ENCODE results near the gene CCDC85B.

CCDC85B gene

GRCh38 chr11:65869643-65870306 is 20.7 kb upstream of the CCDC85B start:
- DNase-seq (ENCODE audit: low read depth in 2 of 2) = no peak

GRCh38 chr11:65870307-65870658 is 20.2 kb upstream of the CCDC85B start:
- DNase-seq (ENCODE audit: low read depth in 2 of 2) = no peak

GRCh38 chr11:65870706-65871681 is 19.5 kb upstream of the CCDC85B start:
- no peak for DNase-seq (ENCODE audit: low read depth in 2 of 2)

- no peak for DNase-seq (ENCODE audit: low read depth in 2 of 2)
Measured at GRCh38 chr11:65871811-65872548, 18.5 kb upstream of the CCDC85B start.

- DNase-seq (ENCODE audit: low read depth in 2 of 2) = no peak
Measured at GRCh38 chr11:65872586-65873317, 17.7 kb upstream of the CCDC85B start, which contains the start of gene EFEMP2. EFEMP2 (minus strand) TSS chr11:65872800; CDS start chr11:65872354, 446 bp downstream.

- DNase-seq (ENCODE audit: low read depth in 2 of 2) = peak; percentile 96 to 98
Measured at GRCh38 chr11:65873318-65874156, 16.9 kb upstream of the CCDC85B start.

- DNase-seq (ENCODE audit: low read depth in 2 of 2) = no peak
Measured at GRCh38 chr11:65879617-65880016, 10.9 kb upstream of the CCDC85B start, which contains the start of gene CTSW. CTSW (plus strand) TSS chr11:65879837; CDS start chr11:65879855, 18 bp downstream.

- DNase-seq (ENCODE audit: low read depth in 2 of 2) = no peak
Measured at GRCh38 chr11:65880027-65880426, 10.4 kb upstream of the CCDC85B start.

GRCh38 chr11:65880844-65881421 is 9.5 kb upstream of the CCDC85B start:
- DNase-seq (ENCODE audit: low read depth in 2 of 2) = no peak

GRCh38 chr11:65882120-65883057 is 8.1 kb upstream of the CCDC85B start:
- no peak for DNase-seq (ENCODE audit: low read depth in 2 of 2)

- DNase-seq (ENCODE audit: low read depth in 2 of 2) = no peak
Measured at GRCh38 chr11:65883058-65883761, 7.3 kb upstream of the CCDC85B start.

- DNase-seq (ENCODE audit: low read depth in 2 of 2) = no peak
Measured at GRCh38 chr11:65883786-65884715, 6.4 kb upstream of the CCDC85B start.

GRCh38 chr11:65884716-65885092 is 5.8 kb upstream of the CCDC85B start:
- DNase-seq (ENCODE audit: low read depth in 2 of 2) = peak; percentile 60 to 65

- DNase-seq (ENCODE audit: low read depth in 2 of 2) = no peak
Measured at GRCh38 chr11:65885231-65885630, 5.2 kb upstream of the CCDC85B start.

- no peak for DNase-seq (ENCODE audit: low read depth in 2 of 2)
Measured at GRCh38 chr11:65885808-65886536, 4.5 kb upstream of the CCDC85B start.

All from stimulated activated CD8-positive, alpha-beta memory T cell treated with anti-CD3 and anti-CD28 coated beads, Interleukin-7, amount 100 ng/mL, for 1 hour (primary cell).